NK-92 treated with Interleukin-12 subunit alpha and Interleukin-12 subunit beta, amount 100 ng/mL, for 24 hours (cell line): Measurements from ENCODE around the gene NLGN1.
"Not testable (repeated sequence)": the region's sequence is repeated elsewhere in the genome, so short reads cannot be mapped to it uniquely, and the experiment has no call there.

Experiments
- DNase-seq: peaks from one replicate; lab custom pipeline; 2025; lab: John Stamatoyannopoulos, UW

Gene NLGN1

GRCh38 chr3:174168538-174169254 lies 771.2 kb downstream of the NLGN1 start:
- no peak for DNase-seq

DNA sequence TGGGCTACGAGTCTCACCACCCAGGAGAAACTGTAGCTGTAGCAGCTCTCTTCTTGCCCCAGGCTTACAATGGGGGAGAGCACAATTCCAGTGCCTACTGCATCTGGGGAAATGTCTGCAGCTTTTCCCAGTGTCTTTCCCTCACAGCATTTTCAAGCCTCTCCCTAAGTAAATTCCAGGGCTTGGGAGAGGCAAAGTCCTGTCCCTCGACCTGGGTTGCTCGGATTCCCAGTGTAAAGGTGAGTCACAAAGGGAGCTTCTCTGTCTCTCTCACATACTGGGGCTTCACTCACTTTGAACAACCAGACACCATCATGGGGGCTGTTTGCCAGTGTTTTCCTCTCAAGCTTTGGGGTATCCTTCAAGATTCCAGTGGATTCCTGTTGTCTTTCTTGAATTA lies 772.2 kb downstream of the NLGN1 start:
- DNase-seq: no peak

DNA sequence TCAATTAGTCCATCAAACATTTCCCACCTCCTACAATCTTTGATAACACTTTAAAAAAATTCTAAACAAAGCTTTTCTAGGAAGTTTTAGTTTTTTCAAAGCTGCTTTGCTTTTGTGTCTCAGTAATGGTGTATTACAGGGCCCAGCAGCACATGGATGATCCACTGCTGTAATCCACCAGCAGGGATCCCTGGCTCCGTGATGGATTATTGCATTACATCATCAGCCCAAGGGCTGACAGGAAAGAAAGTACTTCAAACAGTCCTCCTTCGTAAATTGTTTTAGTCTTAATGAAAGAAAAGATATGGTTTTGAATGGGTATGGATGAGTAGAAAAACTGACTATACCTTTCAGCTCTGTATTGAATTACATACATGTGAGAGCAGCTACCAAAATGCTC lies 772.7 kb downstream of the NLGN1 start:
- no peak for DNase-seq

GRCh38 chr3:174186377-174186989 lies 788.9 kb downstream of the NLGN1 start:
- no peak for DNase-seq

- DNase-seq: no peak
Measured at GRCh38 chr3:174191380-174191779, 793.8 kb downstream of the NLGN1 start.

GRCh38 chr3:174191895-174192294 lies 794.4 kb downstream of the NLGN1 start:
- no peak for DNase-seq

- no peak for DNase-seq
Measured at GRCh38 chr3:174192471-174192870, 794.9 kb downstream of the NLGN1 start.

DNA sequence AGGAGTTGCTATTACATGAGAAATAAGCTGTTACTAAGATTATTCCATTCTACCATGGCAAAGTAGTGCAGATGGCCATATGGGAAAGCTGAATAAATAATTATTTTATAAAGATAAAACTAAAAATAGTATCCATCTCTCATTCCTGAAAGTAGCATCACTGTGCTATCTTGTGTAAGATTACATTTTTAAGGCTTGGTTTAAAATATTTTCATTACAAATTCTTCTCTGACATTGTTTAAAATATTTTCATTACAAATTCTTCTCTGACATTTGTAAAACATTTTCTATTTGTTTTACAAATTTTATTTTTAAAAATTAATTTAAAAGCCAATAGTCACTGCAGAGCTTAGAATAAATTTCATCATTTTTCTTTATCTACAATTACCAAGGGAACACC lies 796.1 kb downstream of the NLGN1 start:
- DNase-seq: no peak

GRCh38 chr3:174197416-174197815 lies 799.9 kb downstream of the NLGN1 start:
- DNase-seq: no peak

- DNase-seq: no peak
Measured at GRCh38 chr3:174198199-174198598, 800.7 kb downstream of the NLGN1 start.

DNA sequence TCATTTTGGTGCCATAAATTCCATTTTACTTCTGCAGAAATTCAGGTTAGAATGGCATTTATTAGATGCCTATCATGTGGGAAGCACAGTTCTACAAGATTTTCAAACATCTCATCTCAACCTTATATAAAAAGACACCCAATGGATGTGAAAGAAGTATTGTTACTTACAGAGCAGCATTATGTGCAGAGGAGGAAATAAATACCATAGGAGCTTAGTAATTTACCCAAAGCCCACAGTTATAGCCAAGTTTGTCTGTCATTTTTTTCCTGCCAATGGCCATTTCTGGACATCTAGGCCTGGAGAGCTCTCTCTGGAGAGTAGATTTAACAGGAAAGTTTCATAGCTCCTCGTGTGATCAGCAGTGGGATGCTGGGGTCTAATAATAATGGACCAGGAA lies 802.2 kb downstream of the NLGN1 start:
- no peak for DNase-seq

GRCh38 chr3:174202116-174202515 lies 804.6 kb downstream of the NLGN1 start:
- DNase-seq: no peak

DNA sequence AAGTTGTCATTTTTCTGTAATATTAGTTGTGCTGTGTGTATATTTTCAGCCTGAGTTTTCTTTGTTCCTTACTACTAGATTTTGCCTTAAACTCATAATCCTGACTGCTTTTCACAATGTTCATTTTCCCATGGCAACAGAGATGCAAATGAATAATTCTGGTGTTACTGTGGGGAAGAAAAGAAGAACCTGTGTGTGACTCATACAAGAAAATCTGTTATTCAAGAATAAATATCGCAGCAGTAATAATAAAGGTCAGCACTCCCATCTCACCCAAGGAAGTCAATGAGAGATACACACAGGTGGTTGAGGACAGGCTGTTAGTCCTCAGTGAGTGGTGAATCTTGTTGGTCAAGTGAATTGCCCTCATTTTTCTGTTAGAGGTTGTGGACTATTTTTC lies 805.0 kb downstream of the NLGN1 start:
- DNase-seq: no peak

DNA sequence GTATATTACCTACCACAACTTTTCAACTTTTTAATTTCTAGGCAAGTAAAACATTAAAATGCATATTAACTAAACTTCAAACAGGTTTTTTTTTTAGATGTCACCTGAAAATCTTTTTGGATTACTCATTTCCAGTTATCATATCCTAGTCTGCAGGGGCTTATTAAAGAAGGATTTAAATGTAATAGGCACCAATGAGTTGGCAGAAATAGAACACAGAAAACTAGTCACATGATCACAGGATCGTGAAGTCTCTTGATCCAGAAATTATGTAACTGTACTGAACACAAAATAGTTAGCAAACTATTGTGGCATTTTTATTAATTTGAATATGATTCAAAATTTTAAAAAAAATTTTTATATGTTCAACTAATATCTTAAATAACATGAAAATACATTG lies 807.2 kb downstream of the NLGN1 start:
- no peak for DNase-seq

DNA sequence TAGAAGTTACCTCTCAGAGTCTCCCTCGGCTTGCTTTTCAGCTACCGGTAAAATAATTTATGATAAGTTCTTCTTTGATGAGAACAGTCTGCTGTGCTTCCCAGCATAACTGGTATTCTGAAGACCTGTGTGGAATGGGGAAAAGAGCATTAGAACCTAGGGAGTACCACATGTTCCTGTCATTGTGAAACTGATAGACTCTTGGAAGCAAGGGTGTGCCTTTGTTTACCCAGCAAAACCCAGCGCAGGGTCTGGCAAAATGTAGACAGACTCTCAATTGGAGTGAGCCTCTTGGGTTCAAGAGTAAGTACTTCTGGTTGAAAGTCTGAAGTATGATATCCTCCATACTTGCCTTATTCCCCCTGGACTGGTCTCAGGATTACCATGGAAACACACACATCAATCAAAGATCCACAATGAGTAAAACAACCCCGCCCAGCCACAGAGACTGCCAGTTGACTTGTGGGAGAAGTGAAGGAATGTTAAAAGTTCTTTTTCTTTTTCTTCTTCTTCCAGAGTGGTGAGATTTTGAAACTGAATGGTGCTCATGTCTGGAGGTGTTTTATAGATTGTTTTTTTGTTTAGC lies 809.2 kb downstream of the NLGN1 start:
- no peak for DNase-seq

DNA sequence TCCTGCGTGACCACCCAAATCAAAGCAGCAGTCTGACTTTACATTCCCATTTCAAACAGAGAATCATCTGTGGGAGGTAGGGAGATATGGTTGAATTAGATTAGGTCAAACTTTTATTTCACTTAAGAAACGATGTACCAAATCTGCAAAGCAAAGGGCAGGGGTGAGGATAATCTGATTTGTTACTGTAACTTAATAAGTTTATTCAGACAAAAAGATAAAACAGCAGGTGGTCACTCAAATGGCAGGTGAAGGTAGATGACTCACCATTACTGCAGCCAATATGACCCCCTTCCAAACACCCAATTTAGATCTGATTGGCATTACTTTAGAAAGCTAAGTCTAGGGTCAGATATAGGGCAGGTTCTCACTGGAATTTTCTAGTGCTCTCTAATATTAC lies 810.6 kb downstream of the NLGN1 start:
- DNase-seq: no peak

- DNase-seq: not testable (repeated sequence)
Measured at GRCh38 chr3:174211896-174212295, 814.4 kb downstream of the NLGN1 start.

DNA sequence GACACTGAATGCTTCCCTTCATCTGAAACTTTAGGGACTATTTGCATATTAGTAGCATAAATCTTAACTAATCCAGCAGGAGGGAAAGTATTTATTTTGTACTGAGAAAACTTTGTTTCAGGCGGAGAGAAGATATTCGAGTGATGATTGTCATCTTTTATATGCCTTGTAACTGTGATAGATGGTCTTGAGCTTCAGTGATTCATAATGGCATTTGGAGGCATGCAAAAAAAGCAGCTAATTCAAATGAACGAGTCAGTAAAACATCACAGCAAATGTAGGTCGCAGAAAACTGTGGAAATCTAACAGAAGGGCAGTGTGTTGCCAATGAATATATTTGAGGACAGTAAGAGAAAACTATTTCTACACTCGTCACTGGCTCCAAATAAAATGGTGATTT lies 817.9 kb downstream of the NLGN1 start:
- DNase-seq: no peak

DNA sequence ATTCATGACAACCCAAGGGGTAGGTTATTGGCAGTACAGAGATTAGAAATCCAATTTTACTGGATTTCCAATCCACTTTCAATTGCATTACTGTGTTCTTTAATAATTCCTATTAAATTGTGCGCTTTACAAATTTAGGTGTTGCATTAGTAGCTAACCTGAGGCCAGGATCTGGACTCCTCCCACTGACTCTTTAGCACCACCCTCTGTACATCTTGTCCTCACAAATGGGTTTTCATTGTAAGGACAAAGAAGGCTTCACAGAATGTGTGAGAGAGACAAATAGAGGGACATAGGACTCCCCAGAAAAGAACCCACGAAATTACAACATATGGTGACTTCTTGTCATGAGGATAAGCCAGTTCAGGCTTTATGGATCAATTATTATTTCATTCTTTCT lies 818.5 kb downstream of the NLGN1 start:
- DNase-seq: no peak

GRCh38 chr3:174216946-174217718 lies 819.6 kb downstream of the NLGN1 start:
- DNase-seq: peak; percentile 1

- DNase-seq: no peak
Measured at GRCh38 chr3:174218016-174218415, 820.5 kb downstream of the NLGN1 start.

- DNase-seq: no peak
Measured at GRCh38 chr3:174219738-174220137, 822.2 kb downstream of the NLGN1 start.
